Hepatocyte (in vitro differentiated cells): Measurements from ENCODE around the gene EXD3.

Experiments
- CTCF ChIP-seq: fragments of 200-600 bp; sonication (generic); IDR thresholded peaks from 2 replicates; pipeline ENCODE4 v1.5.1; 2016; ENCODE audit warnings: antibody characterized with exemption, mild to moderate bottlenecking; ENCODE audit not compliant: poor library complexity
- EZH2 ChIP-seq: fragments of 200-600 bp; sonication (generic); IDR thresholded peaks from 2 replicates; pipeline ENCODE4 v1.6.1; 2016; ENCODE audit warnings: antibody characterized with exemption, mild to moderate bottlenecking, borderline replicate concordance

- no peak for TF ChIP-seq CTCF
- TF ChIP-seq EZH2: no peak
These were observed 11.1 kb downstream of the EXD3 start for GRCh38 chr9:137411645-137412380.
